GM19238 (cell line): ENCODE data around the gene RSF1.
"Not testable (repeated sequence)": the region's sequence is repeated elsewhere in the genome, so short reads cannot be mapped to it uniquely, and the experiment has no call there.

ENCODE experiments used
- DNase-seq: peaks from one replicate; pipeline ENCODE4 v3.0.0; 2011; ENCODE audit warnings: low spot score; ENCODE audit not compliant: insufficient read length

Gene RSF1

DNA sequence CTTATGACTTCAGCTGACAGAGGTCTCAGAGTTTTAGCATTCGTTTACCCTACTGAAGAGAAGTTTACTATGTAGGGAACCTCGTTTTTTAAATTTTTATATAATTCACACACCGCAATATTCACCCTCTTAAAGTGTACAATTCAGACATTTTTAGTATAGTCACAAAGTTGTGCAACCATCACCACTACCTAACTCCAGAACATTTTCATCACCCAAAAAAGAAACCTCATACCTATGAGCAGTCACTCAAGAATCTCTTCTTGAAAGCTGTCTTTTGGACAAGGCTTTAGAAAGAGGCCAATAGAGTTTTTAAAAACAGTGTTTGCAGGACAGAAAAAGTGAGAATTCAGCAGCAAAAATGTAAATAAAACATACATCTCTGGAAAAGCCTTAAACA, 143.4 kb downstream of the RSF1 start:
- DNase-seq = no peak

DNA sequence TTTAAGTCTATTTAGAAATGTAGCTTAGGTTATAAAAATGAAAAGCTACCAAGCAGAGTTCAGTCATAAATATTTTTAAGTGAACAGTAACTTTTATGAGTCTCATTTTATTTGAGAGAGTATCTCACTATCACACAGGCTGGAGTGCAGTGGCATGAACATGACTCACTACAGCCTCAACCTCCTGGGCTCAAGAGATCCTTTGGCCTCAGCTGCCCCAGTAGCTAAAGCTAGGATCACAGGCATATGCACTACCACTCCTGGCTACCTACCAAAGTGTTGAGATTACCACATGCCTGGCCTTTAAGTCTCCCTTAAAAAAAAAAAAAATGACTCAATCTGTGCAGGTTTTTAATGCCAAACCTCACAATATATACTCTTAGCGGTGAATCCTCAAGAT, 148.3 kb downstream of the RSF1 start:
- no peak for DNase-seq

DNA sequence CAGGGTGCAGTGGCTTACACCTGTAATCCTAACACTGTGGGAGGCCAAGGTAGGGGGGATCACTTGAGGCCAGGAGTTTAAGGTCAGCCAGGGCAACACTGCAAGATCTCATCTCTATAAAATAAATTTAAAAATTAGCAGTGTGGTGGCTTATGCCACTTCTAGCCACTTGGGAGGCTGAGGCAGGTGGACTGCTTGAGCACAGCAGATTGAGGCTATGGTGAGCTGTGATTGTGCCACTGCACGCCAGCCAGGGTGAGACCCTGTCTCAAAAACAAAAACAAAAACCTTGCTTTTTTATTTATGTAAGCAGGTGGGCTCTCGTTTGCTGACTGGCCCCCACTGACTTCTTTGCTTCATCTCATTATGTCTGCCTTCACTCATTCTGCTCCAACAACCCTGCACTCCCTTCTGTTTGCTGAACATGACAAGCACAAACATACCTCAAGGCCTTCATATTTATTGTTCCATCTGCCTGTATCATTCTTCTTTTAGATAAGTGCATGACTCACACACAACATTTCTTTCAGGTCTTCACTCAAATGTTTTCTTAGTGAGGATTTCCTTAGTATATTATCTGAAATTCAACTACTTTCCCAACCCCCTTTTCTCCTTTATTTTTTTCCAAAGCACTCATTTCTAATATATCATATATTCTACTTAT, 150.5 kb downstream of the RSF1 start:
- no peak for DNase-seq

DNA sequence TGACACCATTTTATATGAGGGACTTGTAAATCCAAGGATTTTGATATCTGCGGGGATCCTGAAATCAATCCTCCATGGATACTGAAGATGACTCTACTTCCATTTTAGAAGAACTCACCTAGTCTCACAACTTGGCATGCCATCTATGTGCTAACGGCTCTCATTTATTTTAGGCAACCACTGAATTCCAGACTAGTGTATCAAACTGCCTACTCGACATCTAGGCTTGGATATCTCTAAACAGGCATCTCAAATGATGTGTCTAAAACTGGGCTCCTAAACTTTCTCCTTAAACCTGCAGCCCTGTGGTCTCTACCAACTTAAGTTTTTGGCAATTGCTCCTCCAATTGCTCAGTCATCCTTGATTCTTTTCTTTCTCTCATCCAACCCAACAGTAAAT, 151.8 kb downstream of the RSF1 start:
- no peak for DNase-seq

DNA sequence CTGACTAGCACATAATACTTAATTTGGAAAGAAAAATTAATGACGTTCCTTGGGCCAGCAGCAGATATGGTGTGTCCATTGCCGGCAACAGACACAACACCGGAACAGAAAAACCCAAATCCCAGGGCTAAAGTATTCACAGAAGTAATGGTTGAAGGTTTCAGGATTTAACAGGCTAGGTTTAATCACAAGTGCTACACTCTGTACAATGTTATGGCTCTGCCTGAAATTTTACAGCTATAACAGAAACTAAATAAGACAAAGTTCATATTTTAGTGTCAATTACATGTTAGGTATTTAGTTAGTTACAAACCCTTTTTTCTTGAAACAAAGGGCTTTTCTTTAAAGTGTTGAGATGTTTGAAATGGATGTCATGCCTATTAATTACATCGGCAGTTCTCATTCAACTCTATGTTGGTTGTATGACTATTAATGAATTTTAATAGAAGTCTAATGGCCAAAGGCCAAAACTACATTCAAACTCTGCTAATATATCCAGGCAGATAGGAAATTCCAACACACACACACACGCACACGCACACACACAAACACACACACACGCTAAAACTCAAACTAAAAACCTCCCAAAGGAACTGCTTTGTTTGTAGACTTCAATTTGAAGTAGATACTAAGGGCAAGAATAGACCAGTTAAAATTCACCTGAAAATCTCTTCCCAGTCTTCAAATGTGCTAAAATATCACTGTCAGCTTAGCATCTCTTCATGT, 155.1 kb downstream of the RSF1 start:
- no peak for DNase-seq

DNA sequence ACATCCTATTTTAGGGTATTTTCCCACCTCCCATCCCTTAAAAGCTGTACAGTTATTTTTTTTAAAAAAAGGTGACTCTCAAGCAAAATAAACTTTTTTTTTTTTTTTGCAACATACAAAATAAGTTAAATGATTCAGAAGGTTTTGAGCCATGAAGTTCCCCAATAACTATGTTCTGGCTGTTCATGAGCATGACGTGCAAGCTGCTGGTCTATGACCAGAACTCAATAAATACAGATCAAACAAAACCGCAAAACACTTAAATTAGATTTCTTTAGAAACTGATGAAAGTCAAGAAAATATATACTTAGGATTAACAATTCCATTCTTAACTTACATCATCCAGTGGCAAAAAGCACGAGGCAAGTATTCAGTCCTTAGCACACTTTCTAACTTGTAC, 158.9 kb downstream of the RSF1 start:
- no peak for DNase-seq

DNA sequence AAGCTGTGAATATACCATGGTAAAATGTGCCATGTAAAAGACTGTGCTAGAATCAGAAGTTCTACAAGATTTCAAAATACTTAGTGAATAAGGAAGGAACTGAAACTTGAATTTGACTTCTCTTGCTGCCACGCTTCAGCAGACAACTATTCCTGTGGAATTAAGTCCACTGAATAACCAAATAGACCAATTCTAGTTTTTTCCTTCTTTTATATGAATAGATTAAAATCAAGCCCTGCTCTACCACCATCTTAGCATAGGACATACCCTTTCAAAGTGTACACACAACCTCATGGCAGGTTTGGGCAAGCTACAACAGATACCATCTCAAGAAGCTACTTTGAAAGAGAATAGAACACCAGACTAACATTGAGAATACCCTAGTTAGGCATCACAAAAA, 159.6 kb downstream of the RSF1 start:
- no peak for DNase-seq

DNA sequence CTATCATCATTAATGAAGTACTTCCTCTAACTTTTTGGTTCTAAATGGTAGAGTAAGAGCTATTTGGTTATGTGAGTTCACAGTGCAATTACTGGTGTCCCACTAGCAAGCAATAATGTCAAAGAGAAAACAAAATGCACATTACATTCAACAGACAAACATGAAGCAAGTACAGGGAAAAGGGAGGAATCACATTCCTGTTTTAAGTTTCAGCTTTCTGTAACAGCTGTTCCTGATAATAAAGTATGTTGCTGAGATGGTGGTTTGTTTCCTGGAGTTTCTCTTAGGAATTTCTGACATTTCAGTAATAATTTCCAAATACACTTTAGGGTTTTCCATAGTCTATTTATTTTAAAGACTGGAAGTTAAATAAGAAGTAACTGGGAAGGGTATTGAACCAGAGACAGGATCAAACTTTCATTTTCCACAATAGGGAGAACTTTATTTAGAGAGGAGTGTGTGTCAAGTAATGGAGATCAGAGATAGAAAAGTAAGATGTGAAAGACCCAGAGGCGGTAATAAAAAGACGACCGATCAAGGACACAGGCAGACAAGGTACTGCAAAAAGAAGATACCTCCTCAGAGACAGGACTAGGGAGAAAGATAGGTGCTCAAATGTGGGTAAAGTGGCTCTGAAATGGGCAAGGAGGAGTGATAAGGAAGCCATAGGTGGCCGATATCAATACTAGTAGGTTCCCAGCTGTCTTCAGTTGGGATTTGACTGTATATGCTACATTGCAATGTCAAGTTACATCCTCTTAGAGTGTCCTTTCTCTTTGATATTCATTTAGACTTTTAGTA, 162.1 kb downstream of the RSF1 start:
- no peak for DNase-seq

DNA sequence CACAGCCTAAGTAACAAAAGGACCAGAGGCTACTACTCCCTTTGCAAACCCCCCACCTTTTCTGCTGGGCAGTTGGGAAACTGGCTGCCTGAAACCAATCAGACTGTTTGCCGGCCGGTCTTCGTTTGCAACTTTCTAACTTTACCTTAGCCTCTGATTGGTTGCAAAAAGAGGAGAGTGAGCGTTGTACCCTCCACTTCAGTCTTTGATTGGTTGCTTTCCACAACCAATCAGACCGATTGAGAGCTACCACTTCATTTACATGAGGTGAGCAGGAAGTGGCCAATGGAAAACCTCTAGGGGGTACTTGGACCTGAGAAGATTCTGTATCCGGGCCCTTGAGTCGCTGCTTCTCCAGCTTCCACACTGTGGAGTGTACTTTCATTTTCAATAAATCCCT, 164.2 kb downstream of the RSF1 start:
- no peak for DNase-seq

DNA sequence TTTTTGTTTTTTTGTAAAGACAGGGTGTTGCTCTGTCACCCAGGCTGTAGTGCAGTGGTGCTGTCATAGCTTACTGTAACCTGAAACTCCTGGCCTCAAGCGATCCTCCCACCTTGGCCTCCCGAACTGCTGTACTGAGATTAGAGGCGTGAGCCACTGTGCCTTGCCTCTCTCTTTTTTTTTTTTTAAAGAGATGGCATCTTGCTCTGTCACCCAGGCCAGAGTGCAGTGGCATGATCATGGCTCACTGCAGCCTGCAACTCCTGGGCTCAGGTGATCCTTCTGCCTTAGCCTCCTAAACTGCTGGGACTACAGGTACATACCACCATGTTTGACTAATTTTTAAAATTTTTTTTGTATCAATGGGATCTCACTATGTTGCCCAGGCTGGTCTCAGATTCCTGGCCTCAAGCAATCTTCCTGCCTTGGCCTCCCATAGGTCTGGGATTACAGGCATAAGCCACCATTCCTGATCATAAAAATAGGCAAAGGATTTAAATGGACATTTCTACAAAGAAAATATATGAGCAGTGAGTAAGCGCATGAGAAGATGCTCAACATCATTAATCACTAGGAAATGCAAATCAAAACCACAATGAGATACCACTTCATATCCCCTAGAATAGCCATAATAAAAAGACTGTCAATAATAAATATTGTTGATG, 165.6 kb downstream of the RSF1 start:
- DNase-seq = no peak

DNA sequence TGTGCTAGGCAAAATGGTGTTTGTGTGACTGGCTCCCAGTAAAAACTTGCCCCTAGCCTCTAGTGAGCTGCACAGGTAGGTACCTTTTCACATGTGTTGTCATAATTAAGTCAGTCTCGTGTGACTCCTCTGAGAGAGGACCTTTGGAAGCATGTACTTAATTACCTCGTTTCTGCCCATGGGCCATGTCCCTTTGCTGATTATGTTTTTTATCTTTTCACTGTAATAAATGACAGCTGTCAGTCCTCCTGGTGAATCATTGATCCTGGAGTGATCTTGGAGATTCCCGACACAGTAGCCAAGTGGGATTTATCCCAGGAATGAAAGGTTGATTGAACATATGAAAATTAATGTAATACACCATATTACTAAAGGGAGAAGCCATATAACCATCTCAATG, 170.4 kb downstream of the RSF1 start:
- no peak for DNase-seq

DNA sequence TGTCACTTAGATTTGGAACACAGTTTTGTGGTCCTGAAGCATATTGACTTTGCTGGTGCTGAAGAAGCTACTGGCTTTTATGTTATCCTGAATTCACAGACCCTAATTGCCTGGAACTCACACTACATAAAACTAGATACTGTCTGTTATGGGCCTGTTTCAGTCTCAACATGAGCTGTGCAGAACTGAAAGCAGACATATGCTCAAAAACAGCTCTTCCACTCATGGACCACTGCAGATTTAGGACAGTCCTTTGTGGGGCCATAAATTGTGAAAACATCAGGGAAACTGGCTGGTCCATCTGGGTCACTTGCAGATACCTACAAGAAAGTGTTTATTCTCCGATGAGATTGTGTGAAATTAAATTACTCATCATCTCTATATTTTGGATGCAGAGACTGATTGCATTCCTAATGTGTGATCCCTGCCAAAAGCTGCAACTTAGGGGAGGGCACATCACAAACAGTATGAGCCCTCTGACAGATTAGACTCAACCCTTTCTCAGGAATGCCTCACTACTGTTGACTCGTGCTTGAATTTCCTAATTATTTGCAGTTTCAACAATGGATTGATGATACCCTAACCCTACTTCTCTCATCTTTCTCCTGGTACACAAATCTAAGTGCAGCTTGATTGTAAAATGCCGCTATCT, 172.7 kb downstream of the RSF1 start:
- DNase-seq = no peak

DNA sequence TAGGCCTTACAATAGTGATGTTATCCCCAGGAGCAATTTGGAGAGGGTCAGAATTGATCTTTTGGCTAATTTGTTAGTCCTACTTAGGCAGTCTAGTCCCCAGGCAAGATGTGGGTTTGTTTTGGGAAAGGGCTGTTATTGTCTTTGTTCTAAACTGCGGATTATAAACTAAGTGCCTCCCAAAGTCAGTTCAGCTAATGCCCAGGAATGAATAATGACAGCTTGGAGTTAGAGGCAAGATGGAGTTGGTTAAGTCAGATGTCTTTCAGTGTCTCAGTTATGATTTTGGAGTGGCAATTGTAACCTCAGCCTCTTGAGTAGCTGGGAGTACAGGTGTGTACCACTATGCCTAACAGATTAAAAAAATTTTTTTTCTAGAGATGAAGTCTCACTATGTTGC, 175.6 kb downstream of the RSF1 start:
- DNase-seq = no peak

DNA sequence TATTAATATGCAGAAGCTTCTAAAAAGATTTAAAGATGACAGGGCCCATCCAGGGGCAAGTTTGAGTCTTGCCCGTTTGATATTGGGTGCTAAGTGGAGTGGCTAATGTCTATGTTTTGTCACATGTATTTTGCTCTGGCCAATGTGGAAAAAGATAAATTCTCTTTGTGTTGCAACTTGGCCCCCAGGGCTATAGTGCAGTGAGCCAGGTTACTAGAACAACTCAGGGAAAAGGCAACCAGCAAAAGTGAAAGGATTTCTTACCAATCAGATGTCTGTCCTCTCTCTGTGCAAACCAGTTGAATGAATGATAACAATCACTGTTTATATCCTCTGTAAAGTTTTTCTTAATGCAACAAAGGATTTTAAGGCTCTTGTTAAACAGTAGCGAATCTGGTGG, 178.3 kb downstream of the RSF1 start:
- no peak for DNase-seq

DNA sequence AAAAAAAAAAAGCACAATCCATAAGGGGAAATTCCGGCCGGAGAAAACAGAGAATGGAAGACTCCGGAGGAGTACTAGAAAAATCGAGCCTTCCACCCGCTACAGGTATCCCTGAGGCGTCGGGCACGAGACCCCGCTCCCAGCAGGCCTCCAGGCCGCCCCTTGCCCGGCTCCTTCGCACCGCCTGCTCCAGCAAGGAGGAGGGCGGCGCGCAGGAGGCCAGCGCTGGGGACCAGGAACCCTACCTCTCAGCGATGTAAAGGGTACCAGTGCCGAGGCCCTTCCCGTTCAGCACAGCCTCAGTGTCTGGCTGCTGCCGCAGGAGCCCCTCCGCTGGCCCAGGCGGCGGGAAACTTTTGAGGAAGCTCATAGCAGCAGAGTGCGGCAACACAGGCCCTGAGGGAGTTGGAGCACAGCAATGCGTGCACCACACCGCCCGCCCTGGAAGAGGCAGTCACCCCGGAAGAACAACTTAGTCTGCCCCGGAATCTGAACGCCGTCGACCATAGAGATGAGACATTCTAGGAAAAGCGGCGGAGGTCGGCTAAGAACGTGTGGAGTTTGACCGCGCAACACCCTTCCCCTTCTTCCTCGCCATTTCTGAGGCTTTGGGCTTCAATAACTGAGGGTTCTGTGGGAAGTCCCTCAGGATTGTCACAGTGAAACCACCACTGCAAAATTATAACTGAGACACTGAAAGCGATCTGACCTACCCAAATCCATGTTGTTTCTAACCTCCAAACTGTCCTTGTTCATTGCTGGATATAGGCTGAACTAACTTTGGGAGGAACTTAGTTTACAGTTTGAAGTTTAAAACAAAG, 183.0 kb downstream of the RSF1 start, which contains the start of gene CLNS1A:
Gene CLNS1A (minus strand): TSS at position 450 of the 821 bp plus-strand sequence. CDS start 80 bp downstream, at position 370.
- peak; percentile 53 for DNase-seq

DNA sequence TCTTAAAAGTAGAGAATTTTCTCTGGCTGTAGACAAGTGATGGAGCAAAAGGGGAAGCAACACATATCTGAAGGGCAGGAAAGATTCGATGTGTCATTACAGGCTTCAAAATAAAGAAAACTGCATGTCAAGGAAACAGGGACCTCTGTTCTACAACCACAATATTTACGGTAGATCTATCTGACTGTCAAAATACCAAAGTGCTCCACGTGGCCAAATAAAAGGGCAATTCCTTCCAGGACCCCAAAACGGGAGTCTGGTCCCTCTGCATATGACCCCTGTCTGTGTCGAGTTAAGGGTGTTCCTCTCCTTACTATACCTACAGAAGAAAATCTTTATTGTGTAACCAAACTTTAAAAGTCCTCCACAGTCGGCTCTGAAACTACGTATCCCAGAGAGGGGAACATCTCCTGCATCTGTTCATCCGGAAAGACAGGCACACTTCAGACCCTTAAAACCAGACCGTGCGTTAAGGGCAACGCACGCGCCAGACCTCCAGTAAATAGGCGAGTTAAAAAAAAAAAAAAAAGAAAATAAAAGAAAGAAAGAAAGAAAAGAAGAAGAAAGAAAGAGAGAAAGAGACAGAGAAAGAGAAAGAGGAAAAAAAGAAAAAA, 183.7 kb downstream of the RSF1 start:
- DNase-seq = no peak

DNA sequence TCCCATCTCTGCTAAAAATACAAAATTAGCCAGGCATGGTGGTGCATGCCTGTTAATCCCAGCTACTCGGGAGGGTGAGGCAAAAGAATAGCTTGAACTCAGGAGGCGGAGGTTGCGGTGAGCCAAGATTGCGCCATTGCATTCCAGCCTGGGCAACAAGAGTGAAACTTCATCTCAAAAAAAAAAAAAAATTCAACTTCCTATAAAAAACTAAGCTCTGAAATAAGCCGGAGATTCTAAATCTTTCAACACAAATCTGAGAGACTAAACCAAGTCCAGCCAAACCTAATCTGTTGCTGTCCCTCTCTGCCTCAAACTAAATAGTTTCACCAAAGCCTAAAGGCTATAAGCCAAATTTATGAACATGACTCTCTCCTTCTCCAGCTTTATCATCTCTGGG, 186.6 kb downstream of the RSF1 start:
- not testable (repeated sequence) for DNase-seq

DNA sequence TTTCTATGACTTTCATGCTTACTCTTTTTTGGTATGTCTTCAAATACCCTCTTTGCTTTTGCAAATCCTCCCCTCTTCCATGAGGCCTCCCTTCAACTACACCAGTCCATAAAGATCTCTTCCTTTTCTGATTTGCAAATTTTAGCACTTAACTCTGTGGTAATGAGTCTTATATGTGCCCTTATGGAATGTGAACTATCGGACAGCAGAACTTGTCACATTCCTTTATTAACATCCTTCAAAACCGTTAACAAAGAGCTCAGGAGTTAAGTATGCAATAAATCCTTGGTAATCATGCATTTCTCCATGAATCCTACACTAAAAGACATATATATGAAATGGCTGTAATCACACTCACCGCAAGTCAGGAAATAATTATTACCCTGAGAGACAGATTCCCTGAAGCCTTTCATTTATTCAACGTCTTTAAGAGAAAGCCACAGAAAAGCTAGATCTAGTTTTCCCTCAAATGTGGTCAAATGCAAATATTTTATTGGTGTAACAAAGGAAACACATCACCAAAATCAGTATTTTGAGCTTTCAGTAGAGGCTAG, 190.3 kb downstream of the RSF1 start:
- no peak for DNase-seq

DNA sequence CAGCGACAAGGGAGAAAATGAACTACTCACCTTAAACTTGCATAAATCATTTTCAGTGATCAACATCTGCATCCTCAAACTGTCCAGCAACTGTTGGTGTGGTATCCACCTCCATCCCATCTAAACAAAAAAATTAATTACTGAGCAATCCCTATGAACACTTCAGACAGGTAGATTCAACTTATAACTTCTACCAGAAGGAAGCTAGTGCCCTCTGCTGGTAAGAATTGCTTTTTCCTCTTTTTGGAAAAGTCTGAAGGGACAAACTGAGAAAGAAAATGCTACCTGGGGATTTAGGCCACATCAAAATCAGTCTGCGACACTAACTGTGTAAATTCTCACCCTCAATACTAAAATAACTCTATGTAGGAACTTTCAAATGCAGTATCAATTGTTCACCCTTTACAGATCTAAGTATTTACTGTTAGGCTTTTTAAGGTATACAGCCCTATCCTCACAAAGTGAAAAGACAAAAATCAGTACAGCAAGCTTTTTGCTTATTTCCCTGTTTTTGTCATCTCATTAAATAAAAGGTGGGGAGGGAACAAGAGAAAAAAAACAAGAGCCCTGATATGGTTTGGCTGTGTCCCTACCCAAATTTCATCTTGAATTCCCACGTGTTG, 200.8 kb downstream of the RSF1 start:
- DNase-seq = no peak
